Measurements from ENCODE around the gene ARHGEF19. TPM values are rescaled to one million over a fixed set of nuclear protein-coding genes. Genes with fewer than 3 reads are reported as not detected.
A peak's percentile ranks its signal among the peaks of the same experiment; 100 is the strongest.
"Not testable (repeated sequence)": the region's sequence is repeated elsewhere in the genome, so short reads cannot be mapped to it uniquely, and the experiment has no call there.

Gene ARHGEF19
- total and polyA plus RNA-seq, 2 experiments from 2014 or later: 8.6 to 14.2 TPM

DNA sequence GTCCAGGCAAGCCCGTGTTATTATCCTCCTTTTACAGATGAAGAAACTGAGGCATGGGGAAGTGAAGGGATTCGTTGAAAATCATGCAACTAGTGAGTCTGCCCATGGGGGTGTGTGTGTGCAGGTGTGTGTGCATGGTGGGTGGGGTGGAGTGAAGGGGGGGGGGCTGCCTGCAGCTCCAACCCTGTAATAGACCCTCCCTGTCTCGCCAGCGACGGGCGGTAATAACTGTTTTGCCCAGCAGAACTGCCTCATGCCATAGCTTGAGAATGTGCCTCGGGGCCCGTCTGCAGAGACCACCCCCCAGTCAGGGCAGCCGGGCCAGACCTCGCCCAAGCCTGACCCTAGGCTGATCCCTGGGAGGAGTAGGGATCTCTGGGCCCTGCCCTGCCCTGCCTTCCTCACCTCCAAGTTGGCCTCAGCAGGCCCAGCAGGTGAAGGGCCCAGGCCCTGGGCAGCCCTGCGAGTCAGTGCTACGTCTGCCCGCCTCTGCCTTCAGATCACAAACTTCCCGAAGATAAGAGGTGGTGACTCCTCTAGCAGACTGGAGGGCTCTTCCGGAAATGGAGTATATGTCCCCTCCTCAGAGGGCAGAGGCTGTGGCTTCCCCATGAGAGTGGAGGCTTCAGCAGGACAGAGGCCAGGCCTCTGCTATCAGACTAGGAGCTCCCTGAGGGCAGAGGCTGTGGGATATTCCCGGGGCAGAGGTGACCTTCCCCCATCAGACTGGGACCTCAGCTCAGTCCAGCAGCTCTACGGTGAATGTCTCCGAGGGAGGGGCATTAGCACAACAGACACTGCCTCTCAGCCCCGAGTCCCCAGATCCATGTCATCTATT lies 40.9 kb downstream of the ARHGEF19 start:
- no peak overlapping the region for H3K4me2 ChIP-seq (ENCODE audit: unreplicated experiment)
- in situ Hi-C loops (cut with MboI): no loop called here
- H3K4me3 ChIP-seq: no peak overlapping the region
- H3K9ac ChIP-seq: no peak overlapping the region
- no peaks in the 10 kb centered on the region for H4K20me1 ChIP-seq (ENCODE audit: insufficient read depth)
- no peaks in the 10 kb centered on the region for H3K9me3 ChIP-seq (ENCODE audit: low read depth)
- 93 to 96% methylated on average over 19 of the region's 19 CpGs for WGBS, 2 experiments (ENCODE audit: low coverage in 1 of 2, low lambda C conversion rate in 2 of 2, missing lambda C conversion rate in 2 of 2)
- TF ChIP-seq EZH2phosphoT487 (IDR thresholded peaks at IDR 0.05; ENCODE audit: insufficient read depth, low read depth) (no peak), EZH2 (IDR thresholded peaks at IDR 0.05; ENCODE audit: insufficient read depth, poor library complexity, severe bottlenecking) (no peak)
- H3K36me3 ChIP-seq (ENCODE audit: low read depth): no peaks in the 10 kb centered on the region
- no peak overlapping the region for H3K27ac ChIP-seq
- H2AFZ ChIP-seq: no peak overlapping the region
- DNase-seq: no peak
- no peaks in the 10 kb centered on the region; the same call in 1 of the 2 replicates for H3K27me3 ChIP-seq (replicated peaks; ENCODE audit: insufficient read depth)
- peaks cover 5% of the 10 kb centered on the region for H3F3A ChIP-seq (ENCODE audit: insufficient read depth)
- H3K9me2 ChIP-seq (ENCODE audit: insufficient read depth): no peaks in the 10 kb centered on the region
- peaks cover 35% of the 10 kb centered on the region for H3K4me1 ChIP-seq (ENCODE audit: insufficient read depth)
- no peaks in the 10 kb centered on the region for H3K79me2 ChIP-seq (ENCODE audit: insufficient read depth)

- Histone ChIP-seq H3K27me3 (replicated peaks; ENCODE audit: insufficient read depth) (no peaks in the 10 kb centered on the region; the same call in 1 of the 2 replicates), H3K79me2 (ENCODE audit: insufficient read depth) (no peaks in the 10 kb centered on the region), H3K4me1 (ENCODE audit: insufficient read depth) (peaks cover 25% of the 10 kb centered on the region), H3K27ac (no peak overlapping the region), H3K4me2 (ENCODE audit: unreplicated experiment) (no peak overlapping the region), H3K9me2 (ENCODE audit: insufficient read depth) (no peaks in the 10 kb centered on the region), H2AFZ (no peak overlapping the region), H3K9me3 (ENCODE audit: low read depth) (no peaks in the 10 kb centered on the region), H3K36me3 (ENCODE audit: low read depth) (no peaks in the 10 kb centered on the region), H3K9ac (no peak overlapping the region), H3F3A (ENCODE audit: insufficient read depth) (no peaks in the 10 kb centered on the region), H3K4me3 (no peak overlapping the region), H4K20me1 (ENCODE audit: insufficient read depth) (no peaks in the 10 kb centered on the region)
- WGBS, 2 experiments (ENCODE audit: low coverage in 1 of 2, low lambda C conversion rate in 2 of 2, missing lambda C conversion rate in 2 of 2): 89 to 94% methylated on average over 3 of the region's 3 CpGs
- TF ChIP-seq EZH2 (IDR thresholded peaks at IDR 0.05; ENCODE audit: insufficient read depth, poor library complexity, severe bottlenecking): no peak
- TF ChIP-seq EZH2phosphoT487 (IDR thresholded peaks at IDR 0.05; ENCODE audit: insufficient read depth, low read depth): no peak
- DNase-seq: no peak
- in situ Hi-C loops (cut with MboI): no loop called here
Measured at GRCh38 chr1:16170283-16170673, 42.2 kb downstream of the ARHGEF19 start.

- H3K9me2 ChIP-seq (ENCODE audit: insufficient read depth): no peaks in the 10 kb centered on the region
- no peaks in the 10 kb centered on the region for H4K20me1 ChIP-seq (ENCODE audit: insufficient read depth)
- no peak overlapping the region for H3K4me3 ChIP-seq
- no peaks in the 10 kb centered on the region for H3K79me2 ChIP-seq (ENCODE audit: insufficient read depth)
- no peak for DNase-seq
- no peaks in the 10 kb centered on the region for H3K9me3 ChIP-seq (ENCODE audit: low read depth)
- H3K27me3 ChIP-seq (replicated peaks; ENCODE audit: insufficient read depth): no peaks in the 10 kb centered on the region; the same call in 1 of the 2 replicates
- H3K36me3 ChIP-seq (ENCODE audit: low read depth): no peaks in the 10 kb centered on the region
- no peak overlapping the region for H3K4me2 ChIP-seq (ENCODE audit: unreplicated experiment)
- no peak for TF ChIP-seq EZH2 (IDR thresholded peaks at IDR 0.05; ENCODE audit: insufficient read depth, poor library complexity, severe bottlenecking)
- TF ChIP-seq EZH2phosphoT487 (IDR thresholded peaks at IDR 0.05; ENCODE audit: insufficient read depth, low read depth): no peak
- peaks cover 8% of the 10 kb centered on the region; the same call in 1 of the 2 replicates for H3F3A ChIP-seq (ENCODE audit: insufficient read depth)
- H3K4me1 ChIP-seq (ENCODE audit: insufficient read depth): peaks cover 16% of the 10 kb centered on the region
- no peak overlapping the region for H3K27ac ChIP-seq
- H2AFZ ChIP-seq: no peak overlapping the region
- in situ Hi-C loops (cut with MboI): no loop called here
- no peak overlapping the region for H3K9ac ChIP-seq
- 82 to 84% methylated on average over 13 of the region's 13 CpGs for WGBS, 2 experiments (ENCODE audit: low coverage in 1 of 2, low lambda C conversion rate in 2 of 2, missing lambda C conversion rate in 2 of 2)
Measured at GRCh38 chr1:16168622-16169360, 43.7 kb downstream of the ARHGEF19 start.

- H3K4me3 ChIP-seq; H3K9me2 ChIP-seq (ENCODE audit: insufficient read depth); H3K4me1 ChIP-seq (ENCODE audit: insufficient read depth); H3K36me3 ChIP-seq (ENCODE audit: low read depth); H2AFZ ChIP-seq; H4K20me1 ChIP-seq (ENCODE audit: insufficient read depth); H3K9me3 ChIP-seq (ENCODE audit: low read depth); in situ Hi-C loops (cut with MboI); H3K9ac ChIP-seq; DNase-seq; H3K79me2 ChIP-seq (ENCODE audit: insufficient read depth); H3K27ac ChIP-seq; H3F3A ChIP-seq (ENCODE audit: insufficient read depth); H3K27me3 ChIP-seq (replicated peaks; ENCODE audit: insufficient read depth): not testable (repeated sequence)
- H3K4me2 ChIP-seq (ENCODE audit: unreplicated experiment): peak overlapping the region; percentile 38
- WGBS, 2 experiments (ENCODE audit: low coverage in 1 of 2, low lambda C conversion rate in 2 of 2, missing lambda C conversion rate in 2 of 2): 75 to 78% methylated on average over 10 of the region's 10 CpGs
Measured at GRCh38 chr1:16168144-16168495, 44.3 kb downstream of the ARHGEF19 start.

Data from GM23248 (cell line).